OCI-M1 (cell line): ENCODE data around the gene KIAA0825.
"Not testable (repeated sequence)": the region's sequence is repeated elsewhere in the genome, so short reads cannot be mapped to it uniquely, and the experiment has no call there.

ENCODE experiments used
- DNase-seq: peaks from one replicate; lab custom pipeline; 2025; lab: John Stamatoyannopoulos, UW

Gene KIAA0825

GRCh38 chr5:94174748-94175411 is 443.5 kb downstream of the KIAA0825 start:
- no peak for DNase-seq

- DNase-seq, result no peak
Measured at GRCh38 chr5:94173100-94173499, 445.3 kb downstream of the KIAA0825 start.

GRCh38 chr5:94171070-94171469 is 447.3 kb downstream of the KIAA0825 start:
- DNase-seq, result not testable (repeated sequence)

- not testable (repeated sequence) for DNase-seq
Measured at GRCh38 chr5:94170158-94170557, 448.2 kb downstream of the KIAA0825 start.

GRCh38 chr5:94168151-94168550 is 450.3 kb downstream of the KIAA0825 start:
- no peak for DNase-seq

- no peak for DNase-seq
Measured at GRCh38 chr5:94161801-94162200, 456.6 kb downstream of the KIAA0825 start.

GRCh38 chr5:94159144-94159543 is 459.3 kb downstream of the KIAA0825 start:
- no peak for DNase-seq

- peak; percentile 23 for DNase-seq
Measured at GRCh38 chr5:94157704-94158539, 460.5 kb downstream of the KIAA0825 start.

- DNase-seq, result no peak
Measured at GRCh38 chr5:94154672-94155071, 463.7 kb downstream of the KIAA0825 start.

- DNase-seq, result peak; percentile 3
Measured at GRCh38 chr5:94153736-94154450, 464.5 kb downstream of the KIAA0825 start.

GRCh38 chr5:94143621-94144020 is 474.8 kb downstream of the KIAA0825 start:
- not testable (repeated sequence) for DNase-seq

GRCh38 chr5:94140300-94140699 is 478.1 kb downstream of the KIAA0825 start:
- no peak for DNase-seq

GRCh38 chr5:94130077-94130476 is 488.3 kb downstream of the KIAA0825 start:
- no peak for DNase-seq

GRCh38 chr5:94125107-94125506 is 493.3 kb downstream of the KIAA0825 start:
- no peak for DNase-seq

GRCh38 chr5:94116317-94116716 is 502.1 kb downstream of the KIAA0825 start:
- not testable (repeated sequence) for DNase-seq

- DNase-seq, result no peak
Measured at GRCh38 chr5:94113087-94113486, 505.3 kb downstream of the KIAA0825 start.

- DNase-seq, result peak; percentile 97
Measured at GRCh38 chr5:94111209-94112004, 507.0 kb downstream of the KIAA0825 start.

GRCh38 chr5:94103514-94104245 is 514.7 kb downstream of the KIAA0825 start:
- peak; percentile 81 for DNase-seq
